ENCODE measurements around the gene CLCA2. TPM values are rescaled to one million over a fixed set of nuclear protein-coding genes. Genes with fewer than 3 reads are reported as not detected.

Gene CLCA2
- total RNA-seq, 1 donor from 2014 or later = not detected

DNA sequence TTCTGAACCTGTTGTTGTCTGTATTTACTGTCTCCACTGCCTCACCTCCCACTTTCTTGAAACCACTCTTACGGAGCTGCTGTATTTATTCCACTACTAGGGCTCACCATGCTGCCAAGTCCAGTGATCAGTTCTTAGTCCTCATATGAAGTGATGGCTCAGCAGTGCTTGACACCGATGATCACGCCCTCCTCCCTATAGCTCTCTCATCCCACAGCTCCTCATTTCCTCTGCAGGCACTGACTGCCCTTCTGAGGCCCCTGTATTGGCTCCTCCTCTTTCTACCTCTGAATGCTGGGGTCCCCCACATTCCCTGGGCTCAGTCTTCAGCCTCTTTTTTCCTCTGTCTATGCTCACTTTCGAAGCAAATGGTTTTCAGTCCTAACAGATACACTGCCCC, 48.2 kb downstream of the CLCA2 start:
- intact Hi-C loops (cut with micrococcal nuclease) = no loop called here

DNA sequence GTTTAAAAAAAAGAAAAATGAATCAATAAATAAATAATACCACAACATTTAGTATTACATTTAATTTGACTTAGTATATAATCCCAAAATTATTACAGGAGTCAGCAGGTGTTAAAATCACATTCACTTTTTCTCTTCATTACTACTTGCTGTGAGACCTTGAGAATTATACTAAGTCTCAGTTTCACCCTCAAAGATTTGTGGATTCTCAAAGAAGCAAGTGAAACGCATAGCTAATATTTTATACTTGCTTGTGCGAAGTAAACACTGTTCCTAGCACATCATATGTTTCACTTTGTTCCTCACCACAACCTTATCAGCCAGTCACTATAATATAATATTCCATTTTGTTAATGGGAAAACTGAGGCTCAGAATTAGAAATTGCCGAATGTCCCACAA, 48.8 kb downstream of the CLCA2 start:
- no peaks in the 10 kb centered on the region for H3K9me3 ChIP-seq (replicated peaks)
- intact Hi-C loops (cut with micrococcal nuclease) = no loop called here
- TF ChIP-seq, protein P1, sequence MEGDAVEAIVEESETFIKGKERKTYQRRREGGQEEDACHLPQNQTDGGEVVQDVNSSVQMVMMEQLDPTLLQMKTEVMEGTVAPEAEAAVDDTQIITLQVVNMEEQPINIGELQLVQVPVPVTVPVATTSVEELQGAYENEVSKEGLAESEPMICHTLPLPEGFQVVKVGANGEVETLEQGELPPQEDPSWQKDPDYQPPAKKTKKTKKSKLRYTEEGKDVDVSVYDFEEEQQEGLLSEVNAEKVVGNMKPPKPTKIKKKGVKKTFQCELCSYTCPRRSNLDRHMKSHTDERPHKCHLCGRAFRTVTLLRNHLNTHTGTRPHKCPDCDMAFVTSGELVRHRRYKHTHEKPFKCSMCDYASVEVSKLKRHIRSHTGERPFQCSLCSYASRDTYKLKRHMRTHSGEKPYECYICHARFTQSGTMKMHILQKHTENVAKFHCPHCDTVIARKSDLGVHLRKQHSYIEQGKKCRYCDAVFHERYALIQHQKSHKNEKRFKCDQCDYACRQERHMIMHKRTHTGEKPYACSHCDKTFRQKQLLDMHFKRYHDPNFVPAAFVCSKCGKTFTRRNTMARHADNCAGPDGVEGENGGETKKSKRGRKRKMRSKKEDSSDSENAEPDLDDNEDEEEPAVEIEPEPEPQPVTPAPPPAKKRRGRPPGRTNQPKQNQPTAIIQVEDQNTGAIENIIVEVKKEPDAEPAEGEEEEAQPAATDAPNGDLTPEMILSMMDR (IDR thresholded peaks at IDR 0.05; ENCODE audit: borderline replicate concordance) = no peak

More for the DNA sequence above, 48.2 kb downstream of the CLCA2 start:
- Histone ChIP-seq H3K27me3 (ENCODE audit: low read depth) (no peaks in the 10 kb centered on the region), H3K9me3 (replicated peaks) (no peaks in the 10 kb centered on the region), H3K4me3 (no peak overlapping the region), H3K27ac (replicated peaks) (no peak overlapping the region), H3K36me3 (no peaks in the 10 kb centered on the region), H3K4me1 (no peaks in the 10 kb centered on the region)
- TF ChIP-seq, protein P1 (IDR thresholded peaks at IDR 0.05; ENCODE audit: borderline replicate concordance) = no peak
- no peak for DNase-seq

DNA sequence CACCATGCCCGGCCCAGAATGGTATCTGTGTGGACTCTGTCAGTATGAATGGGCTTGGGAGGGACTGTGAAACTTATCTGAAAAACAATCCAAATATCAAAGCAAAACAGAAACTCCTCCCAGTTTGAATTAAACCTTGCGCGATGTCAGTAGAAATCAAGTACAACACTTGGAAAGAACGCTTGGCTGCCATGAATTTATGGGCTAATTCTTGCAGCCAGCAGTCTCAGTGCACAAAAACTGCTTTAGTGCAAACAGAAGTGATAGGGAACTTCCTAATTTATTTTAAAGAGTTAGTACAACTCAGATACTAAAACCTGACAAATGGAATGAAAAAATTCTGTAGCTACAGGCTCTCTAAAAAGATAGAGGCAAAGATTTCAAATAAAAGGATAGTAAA, 53.3 kb downstream of the CLCA2 start:
- Histone ChIP-seq H3K27me3 (ENCODE audit: low read depth) (no peaks in the 10 kb centered on the region), H3K27ac (replicated peaks) (peak overlapping the region; percentile 57), H3K36me3 (no peaks in the 10 kb centered on the region), H3K9me3 (replicated peaks) (no peaks in the 10 kb centered on the region), H3K4me3 (no peak overlapping the region), H3K4me1 (no peaks in the 10 kb centered on the region)
- intact Hi-C loops (cut with micrococcal nuclease) = no loop called here
- TF ChIP-seq, protein P1 (IDR thresholded peaks at IDR 0.05; ENCODE audit: borderline replicate concordance) = no peak
- no peak for DNase-seq

More for the DNA sequence above, 48.8 kb downstream of the CLCA2 start:
- Histone ChIP-seq H3K27me3 (ENCODE audit: low read depth) (no peaks in the 10 kb centered on the region), H3K4me1 (no peaks in the 10 kb centered on the region), H3K4me3 (no peak overlapping the region), H3K27ac (replicated peaks) (no peak overlapping the region), H3K36me3 (no peaks in the 10 kb centered on the region)
- DNase-seq = no peak

DNA sequence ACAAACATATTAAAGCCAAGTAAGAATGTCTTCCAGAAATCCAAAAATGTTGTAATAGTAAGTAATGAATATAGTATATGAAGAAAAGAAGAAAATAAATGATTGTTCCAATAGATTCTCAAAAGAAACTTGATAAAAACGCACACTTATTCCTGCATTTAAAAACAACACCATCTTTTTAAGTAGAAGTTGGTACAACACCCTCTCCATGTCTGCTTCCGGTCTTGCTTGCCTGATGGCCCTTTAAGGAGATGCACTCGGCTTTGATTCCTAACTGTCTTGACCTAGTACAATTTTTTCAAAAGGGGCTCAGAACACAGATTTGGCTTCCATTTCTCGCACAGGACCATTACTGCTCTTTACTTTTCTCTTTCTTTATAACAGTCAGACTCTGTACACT, 53.7 kb downstream of the CLCA2 start:
- Histone ChIP-seq H3K4me1 (no peaks in the 10 kb centered on the region), H3K4me3 (no peak overlapping the region), H3K36me3 (no peaks in the 10 kb centered on the region), H3K9me3 (replicated peaks) (no peaks in the 10 kb centered on the region), H3K27ac (replicated peaks) (peak overlapping the region; percentile 57), H3K27me3 (ENCODE audit: low read depth) (no peaks in the 10 kb centered on the region)
- TF ChIP-seq, protein P1 (IDR thresholded peaks at IDR 0.05; ENCODE audit: borderline replicate concordance) = no peak
- intact Hi-C loops (cut with micrococcal nuclease) = no loop called here
- DNase-seq = no peak

DNA sequence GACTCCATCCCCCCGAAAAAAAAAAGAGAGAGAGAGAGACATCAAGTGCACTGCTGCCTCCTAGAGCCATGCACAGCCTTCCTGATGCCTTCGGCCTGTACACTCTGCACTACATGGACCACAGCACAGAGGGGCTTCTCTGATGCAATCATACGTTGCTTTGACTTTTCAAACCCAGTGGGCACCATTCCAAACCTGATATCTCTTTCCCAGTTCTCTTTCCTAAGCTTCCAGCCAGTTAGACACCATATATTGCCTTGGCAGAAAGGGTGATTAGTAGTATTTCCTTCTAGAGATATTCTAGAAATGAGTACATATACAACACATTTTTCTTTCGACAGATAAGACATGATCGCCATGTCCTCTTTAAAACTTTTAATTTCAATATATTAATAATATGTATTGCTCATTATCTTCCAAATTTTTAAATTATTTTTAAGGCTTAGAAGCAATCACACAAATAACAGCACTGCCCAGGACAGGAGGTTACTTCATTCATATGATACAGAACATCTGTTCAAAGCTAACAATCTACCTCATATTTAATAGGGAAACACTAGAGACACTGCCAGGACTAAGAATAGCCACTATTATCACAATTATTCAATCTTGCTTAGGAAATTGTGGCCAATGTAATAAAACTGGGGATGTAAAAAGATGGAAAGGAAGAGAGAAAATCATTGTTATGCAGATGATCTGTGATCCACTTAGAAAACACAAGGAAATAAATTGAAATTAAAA, 54.6 kb downstream of the CLCA2 start:
- H3K4me3 ChIP-seq = no peak overlapping the region
- TF ChIP-seq, protein P1 (IDR thresholded peaks at IDR 0.05; ENCODE audit: borderline replicate concordance) = no peak
- no peak for DNase-seq
- intact Hi-C loops (cut with micrococcal nuclease) = no loop called here
- no peaks in the 10 kb centered on the region for H3K36me3 ChIP-seq
- no peaks in the 10 kb centered on the region for H3K27me3 ChIP-seq (ENCODE audit: low read depth)
- H3K27ac ChIP-seq (replicated peaks) = peak overlapping the region; percentile 57
- H3K9me3 ChIP-seq (replicated peaks) = no peaks in the 10 kb centered on the region
- no peaks in the 10 kb centered on the region for H3K4me1 ChIP-seq
